Bronchial epithelial cell (primary cell): ENCODE data around the gene CHGA. TPM values are rescaled to one million over a fixed set of nuclear protein-coding genes. Genes with fewer than 3 reads are reported as not detected.

ENCODE experiments used
- DNase-seq: peaks from one replicate; pipeline ENCODE4 v3.0.0-alpha.2; 2010; ENCODE audit warnings: low read depth
- FAIRE-seq: peaks from 2 replicates; lab custom pipeline; 2011; peaks lifted over from hg19 to GRCh38; lab: Jason Lieb, UNC
- H3K27me3 ChIP-seq: 2 replicates; pipeline ENCODE4 v1.5.1; 2011; ENCODE audit warnings: low read length; ENCODE audit not compliant: control insufficient read depth, insufficient read depth
- H3K36me3 ChIP-seq: 2 replicates; pipeline ENCODE4 v1.5.1; 2011; ENCODE audit warnings: low read length; ENCODE audit not compliant: control insufficient read depth, insufficient read depth
- H3K4me3 ChIP-seq: 2 replicates; pipeline ENCODE4 v1.5.1; 2011; ENCODE audit warnings: mild to moderate bottlenecking, low read depth, low read length, control low read depth
- total RNA-seq: library from RNA; depleted of rRNA; stranded (reverse); fragments of >200 nt; gene quantifications from 2 replicates; pipeline ENCODE4 v1.2.1, GENCODE V29; 2014
- TF ChIP-seq, protein P1 (sequence below): IDR thresholded peaks from 2 replicates; pipeline ENCODE4 v1.5.1; 2011; ENCODE audit warnings: mild to moderate bottlenecking, moderate library complexity, low read length, control low read depth, inconsistent platforms; ENCODE audit not compliant: insufficient read depth, severe bottlenecking

The CHGA gene
- total RNA-seq, 1 donor from 2014 or later = not detected

- Histone ChIP-seq H3K4me3 (no peak overlapping the region), H3K36me3 (no peaks in the 10 kb centered on the region), H3K27me3 (peaks cover 3% of the 10 kb centered on the region)
- DNase-seq (peak; percentile 18), FAIRE-seq (no peak)
- TF ChIP-seq, protein P1, sequence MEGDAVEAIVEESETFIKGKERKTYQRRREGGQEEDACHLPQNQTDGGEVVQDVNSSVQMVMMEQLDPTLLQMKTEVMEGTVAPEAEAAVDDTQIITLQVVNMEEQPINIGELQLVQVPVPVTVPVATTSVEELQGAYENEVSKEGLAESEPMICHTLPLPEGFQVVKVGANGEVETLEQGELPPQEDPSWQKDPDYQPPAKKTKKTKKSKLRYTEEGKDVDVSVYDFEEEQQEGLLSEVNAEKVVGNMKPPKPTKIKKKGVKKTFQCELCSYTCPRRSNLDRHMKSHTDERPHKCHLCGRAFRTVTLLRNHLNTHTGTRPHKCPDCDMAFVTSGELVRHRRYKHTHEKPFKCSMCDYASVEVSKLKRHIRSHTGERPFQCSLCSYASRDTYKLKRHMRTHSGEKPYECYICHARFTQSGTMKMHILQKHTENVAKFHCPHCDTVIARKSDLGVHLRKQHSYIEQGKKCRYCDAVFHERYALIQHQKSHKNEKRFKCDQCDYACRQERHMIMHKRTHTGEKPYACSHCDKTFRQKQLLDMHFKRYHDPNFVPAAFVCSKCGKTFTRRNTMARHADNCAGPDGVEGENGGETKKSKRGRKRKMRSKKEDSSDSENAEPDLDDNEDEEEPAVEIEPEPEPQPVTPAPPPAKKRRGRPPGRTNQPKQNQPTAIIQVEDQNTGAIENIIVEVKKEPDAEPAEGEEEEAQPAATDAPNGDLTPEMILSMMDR = no peak
These were observed 31.9 kb upstream of the CHGA start for GRCh38 chr14:92890830-92891588.

DNA sequence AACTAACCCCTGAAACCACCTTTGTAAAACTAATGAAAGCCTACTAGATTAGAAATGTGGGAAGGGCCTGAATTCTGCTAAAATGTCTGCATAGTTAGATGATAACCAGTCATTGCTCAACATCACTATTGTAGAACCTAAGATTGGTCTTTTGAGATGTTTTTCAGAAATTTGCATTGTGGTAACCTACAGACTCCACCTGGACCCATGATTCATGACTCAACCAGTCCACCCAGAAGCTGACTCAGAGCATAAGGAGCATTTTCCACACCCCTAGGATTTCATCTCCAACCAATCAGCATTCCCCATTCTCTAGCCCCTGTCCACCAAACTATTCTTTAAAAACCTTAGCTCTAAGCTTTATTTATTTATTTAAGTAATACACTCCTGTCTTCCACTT lies 30.4 kb upstream of the CHGA start:
- DNase-seq = peak; percentile 57
- TF ChIP-seq, protein P1 = no peak
- no peak for FAIRE-seq
- Histone ChIP-seq H3K27me3 (no peaks in the 10 kb centered on the region), H3K4me3 (no peak overlapping the region), H3K36me3 (no peaks in the 10 kb centered on the region)

GRCh38 chr14:92895352-92895878 lies 27.5 kb upstream of the CHGA start:
- no peaks in the 10 kb centered on the region for H3K36me3 ChIP-seq
- FAIRE-seq (no peak), DNase-seq (no peak)
- H3K27me3 ChIP-seq = no peaks in the 10 kb centered on the region
- no peak overlapping the region for H3K4me3 ChIP-seq
- TF ChIP-seq, protein P1 = no peak

- Histone ChIP-seq H3K36me3 (no peaks in the 10 kb centered on the region), H3K27me3 (peaks cover 2% of the 10 kb centered on the region), H3K4me3 (no peak overlapping the region)
- FAIRE-seq (no peak), DNase-seq (no peak)
- TF ChIP-seq, protein P1 = no peak
These were observed 24.9 kb upstream of the CHGA start for GRCh38 chr14:92897922-92898565.

DNA sequence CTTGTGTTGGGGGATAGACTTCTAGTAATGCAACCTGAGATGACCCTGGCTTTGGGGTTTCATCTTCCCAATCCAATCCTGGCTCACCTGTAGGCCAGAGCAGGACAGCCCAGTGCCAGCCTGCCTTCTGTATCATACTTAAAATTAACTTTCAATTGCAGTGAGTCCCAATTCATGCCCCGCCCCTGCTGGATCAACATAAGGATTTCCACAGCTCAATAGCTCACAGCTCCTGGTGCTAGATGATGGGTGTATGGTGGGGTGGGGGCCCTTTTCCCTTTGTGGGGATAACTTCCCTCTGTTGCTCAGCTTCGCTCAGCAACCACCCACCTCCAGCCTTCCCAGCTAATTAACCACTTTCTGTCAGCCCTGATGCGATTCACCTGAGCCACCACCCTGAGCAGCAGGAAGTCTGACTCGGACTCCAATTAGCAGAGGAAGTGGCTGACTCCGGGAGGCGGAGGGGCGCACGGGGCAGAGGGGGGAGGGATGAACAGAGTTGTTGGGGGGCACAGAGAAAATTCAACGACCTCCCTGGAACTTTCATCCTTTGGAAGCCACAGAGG lies 24.3 kb upstream of the CHGA start:
- peaks cover 3% of the 10 kb centered on the region for H3K27me3 ChIP-seq
- DNase-seq (no peak), FAIRE-seq (no peak)
- no peaks in the 10 kb centered on the region for H3K36me3 ChIP-seq
- TF ChIP-seq, protein P1 = no peak
- no peak overlapping the region for H3K4me3 ChIP-seq
